HEK293 (cell line): Measurements from ENCODE around the gene PTPRCAP.

Source experiments
- CTCF ChIP-seq: fragments of 450-650 bp; formaldehyde crosslinking; IDR thresholded peaks from 2 replicates; pipeline ENCODE4 v1.5.1; 2016; ENCODE audit warnings: missing biosample characterization, missing genetic modification characterization
- INSM2 ChIP-seq: fragments of 450-650 bp; formaldehyde crosslinking; IDR thresholded peaks from 2 replicates; pipeline ENCODE4 v1.5.1; 2016; ENCODE audit warnings: missing biosample characterization, missing genetic modification characterization
- PATZ1 ChIP-seq: fragments of 450-650 bp; formaldehyde crosslinking; IDR thresholded peaks from 2 replicates; pipeline ENCODE4 v1.5.1; 2016; ENCODE audit warnings: missing biosample characterization, missing genetic modification characterization
- PRDM2 ChIP-seq: fragments of 450-650 bp; formaldehyde crosslinking; IDR thresholded peaks from 2 replicates; pipeline ENCODE4 v1.5.1; 2016; ENCODE audit warnings: missing biosample characterization, missing genetic modification characterization, borderline replicate concordance
- SP2 ChIP-seq: fragments of 450-650 bp; formaldehyde crosslinking; IDR thresholded peaks from 2 replicates; pipeline ENCODE4 v1.5.1; 2016; ENCODE audit warnings: missing biosample characterization, missing genetic modification characterization
- ZBTB6 ChIP-seq: fragments of 450-650 bp; formaldehyde crosslinking; IDR thresholded peaks from 2 replicates; pipeline ENCODE4 v1.5.1; 2017; ENCODE audit warnings: missing biosample characterization, missing genetic modification characterization
- ZBTB7A ChIP-seq: fragments of 450-650 bp; formaldehyde crosslinking; IDR thresholded peaks from 2 replicates; pipeline ENCODE4 v1.5.1; 2016; ENCODE audit warnings: low read depth, missing biosample characterization, missing genetic modification characterization
- ZIC2 ChIP-seq: fragments of 450-650 bp; formaldehyde crosslinking; IDR thresholded peaks from 2 replicates; pipeline ENCODE4 v1.5.1; 2016; ENCODE audit warnings: missing biosample characterization, missing genetic modification characterization
- ZNF501 ChIP-seq: fragments of 450-650 bp; formaldehyde crosslinking; IDR thresholded peaks from 2 replicates; pipeline ENCODE4 v1.5.1; 2016; ENCODE audit warnings: missing biosample characterization, missing genetic modification characterization
- ZNF518A ChIP-seq: fragments of 450-650 bp; formaldehyde crosslinking; conservative IDR thresholded peaks from 2 replicates; pipeline ENCODE4 v1.5.1; 2016; ENCODE audit warnings: low read depth, missing biosample characterization, missing genetic modification characterization
- ZNF544 ChIP-seq: fragments of 450-650 bp; formaldehyde crosslinking; IDR thresholded peaks from 2 replicates; pipeline ENCODE4 v1.5.0; 2017; ENCODE audit warnings: missing biosample characterization, missing genetic modification characterization
- ZNF626 ChIP-seq: fragments of 450-650 bp; sonication (Bioruptor Pico); formaldehyde crosslinking; IDR thresholded peaks from 2 replicates; pipeline ENCODE4 v1.5.1; 2018; ENCODE audit warnings: missing biosample characterization, missing genetic modification characterization, inconsistent platforms
- ZNF776 ChIP-seq: fragments of 450-650 bp; formaldehyde crosslinking; IDR thresholded peaks from 2 replicates; pipeline ENCODE4 v1.5.0; 2017; ENCODE audit warnings: missing biosample characterization, missing genetic modification characterization, borderline replicate concordance

The PTPRCAP gene

GRCh38 chr11:67468759-67469507, 31.5 kb upstream of the PTPRCAP start, which contains the start of gene TMEM134 (continued):
- TF ChIP-seq CTCF (tag by site-specific recombination) (peak; percentile 64), ZNF776 (tag by site-specific recombination) (no peak), INSM2 (tag by site-specific recombination) (no peak), ZNF501 (tag by site-specific recombination) (0 out of 2 replicates have a peak, but pooled peaks have one; percentile 38), SP2 (tag by site-specific recombination) (peak; percentile 84), PATZ1 (tag by site-specific recombination) (peak; percentile 57), ZIC2 (tag by site-specific recombination) (no peak), ZBTB6 (peak; percentile 64; the same call in 1 of the 2 replicates), ZNF518A (tag by site-specific recombination) (no peak), ZNF544 (tag by site-specific recombination) (no peak), ZNF626 (tag by site-specific recombination) (no peak), ZBTB7A (tag by site-specific recombination) (no peak), PRDM2 (no peak)
- TF ChIP-seq, all 188 proteins: peak for 30
